WTC11 (cell line): ENCODE results near the gene RTEL1. TPM values are rescaled to one million over a fixed set of nuclear protein-coding genes. Genes with fewer than 3 reads are reported as not detected.
"Not testable (repeated sequence)": the region's sequence is repeated elsewhere in the genome, so short reads cannot be mapped to it uniquely, and the experiment has no call there.

Experiments used
- ATAC-seq: fragments of 200-7000 bp; cut with Tn5 transposase; 2 replicates; pipeline ENCODE4 v1.10.0; 2021; ENCODE audit warnings: mild to moderate bottlenecking, moderate library complexity
- CTCF ChIA-PET: fragments of 300-600 bp; sonication (Branson Sonifier 250); formaldehyde crosslinking; loops from one replicate; lab custom pipeline; 2021; ENCODE audit warnings: antibody characterized with exemption; lab: Charles Lee
- POLR2A ChIA-PET: fragments of 350-600 bp; sonication (Branson Sonifier 250); formaldehyde crosslinking; loops from one replicate; lab custom pipeline; 2021; ENCODE audit warnings: antibody characterized with exemption; lab: Charles Lee
- DNase-seq: peaks from one replicate; pipeline ENCODE4 v3.0.0; 2021; ENCODE audit warnings: low spot score
- H3K27ac Mint-ChIP-seq: 2 replicates; pipeline ENCODE4 v1.8.0; 2021; ENCODE audit warnings: mixed read lengths
- H3K27me3 Mint-ChIP-seq: 2 replicates; pipeline ENCODE4 v1.8.0; 2021; ENCODE audit warnings: low read depth, mild to moderate bottlenecking, moderate library complexity, mixed read lengths
- H3K36me3 Mint-ChIP-seq: 2 replicates; pipeline ENCODE4 v1.8.0; 2021; ENCODE audit warnings: mixed read lengths
- H3K4me1 Mint-ChIP-seq: 2 replicates; pipeline ENCODE4 v1.8.0; 2022; ENCODE audit warnings: mixed read lengths
- H3K4me3 Mint-ChIP-seq: 2 replicates; pipeline ENCODE4 v1.8.0; 2021; ENCODE audit warnings: mild to moderate bottlenecking, moderate library complexity, mixed read lengths
- H3K9me3 Mint-ChIP-seq: 2 replicates; pipeline ENCODE4 v1.8.0; 2021; ENCODE audit warnings: mixed read lengths
- ATF1 ChIP-seq: sonication (generic); formaldehyde crosslinking; IDR thresholded peaks from 2 replicates; pipeline ENCODE4 v1.8.1; 2023; ENCODE audit warnings: mild to moderate bottlenecking, moderate library complexity, missing genetic modification reagents
- ATF2 ChIP-seq: sonication (generic); formaldehyde crosslinking; IDR thresholded peaks from 2 replicates; pipeline ENCODE4 v1.8.1; 2022; ENCODE audit warnings: low read depth, missing genetic modification reagents, borderline replicate concordance
- ATF3 ChIP-seq: sonication (generic); formaldehyde crosslinking; conservative IDR thresholded peaks from 2 replicates; pipeline ENCODE4 v1.8.1; 2022; ENCODE audit warnings: mild to moderate bottlenecking, missing genetic modification reagents
- ATF6 ChIP-seq: sonication (generic); formaldehyde crosslinking; IDR thresholded peaks from 2 replicates; pipeline ENCODE4 v1.8.1; 2023; ENCODE audit warnings: mild to moderate bottlenecking, missing genetic modification reagents
- IRF1 ChIP-seq: sonication (generic); formaldehyde crosslinking; IDR thresholded peaks from 2 replicates; pipeline ENCODE4 v1.8.0; 2023; ENCODE audit warnings: missing genetic modification reagents
- MLX ChIP-seq: sonication (generic); formaldehyde crosslinking; IDR thresholded peaks from 2 replicates; pipeline ENCODE4 v1.8.1; 2023; ENCODE audit warnings: mild to moderate bottlenecking, missing genetic modification reagents, moderate library complexity
- NR1H2 ChIP-seq: sonication (generic); formaldehyde crosslinking; IDR thresholded peaks from 2 replicates; pipeline ENCODE4 v1.9.0; 2021; ENCODE audit warnings: mild to moderate bottlenecking, moderate library complexity, missing genetic modification reagents
- NR2C2 ChIP-seq: sonication (generic); formaldehyde crosslinking; IDR thresholded peaks from 2 replicates; pipeline ENCODE4 v1.8.0; 2022; ENCODE audit warnings: mild to moderate bottlenecking, missing genetic modification reagents
- RORB ChIP-seq: fragments of 250-450 bp; sonication (Bioruptor Pico); IDR thresholded peaks from 2 replicates; pipeline ENCODE4 v1.9.0; 2021; ENCODE audit warnings: mild to moderate bottlenecking
- TCF7 ChIP-seq: sonication (generic); formaldehyde crosslinking; IDR thresholded peaks from 2 replicates; pipeline ENCODE4 v1.8.0; 2022; ENCODE audit warnings: mild to moderate bottlenecking, low read depth, missing genetic modification reagents, moderate library complexity
- USF1 ChIP-seq: sonication (generic); formaldehyde crosslinking; IDR thresholded peaks from 2 replicates; pipeline ENCODE4 v1.8.0; 2022; ENCODE audit warnings: mild to moderate bottlenecking, missing genetic modification reagents
- ZNF317 ChIP-seq: sonication (generic); formaldehyde crosslinking; IDR thresholded peaks from 2 replicates; pipeline ENCODE4 v1.8.1; 2023; ENCODE audit warnings: low read depth, mild to moderate bottlenecking, moderate library complexity, missing genetic modification reagents, borderline replicate concordance
- ZNF416 ChIP-seq: fragments of 250-450 bp; sonication (Bioruptor Pico); IDR thresholded peaks from 2 replicates; pipeline ENCODE4 v1.9.0; 2021; ENCODE audit warnings: mild to moderate bottlenecking, inconsistent platforms
- ZNF423 ChIP-seq: fragments of 250-450 bp; sonication (Bioruptor Pico); IDR thresholded peaks from 2 replicates; pipeline ENCODE4 v2.1.2; 2022; ENCODE audit warnings: mild to moderate bottlenecking, moderate library complexity
- ZNF532 ChIP-seq: fragments of 250-450 bp; sonication (Bioruptor Pico); IDR thresholded peaks from 2 replicates; pipeline ENCODE4 v1.9.0; 2021; ENCODE audit warnings: mild to moderate bottlenecking, borderline replicate concordance
- ZSCAN18 ChIP-seq: fragments of 250-450 bp; sonication (Bioruptor Pico); IDR thresholded peaks from 2 replicates; pipeline ENCODE4 v2.1.2; 2022; ENCODE audit warnings: mild to moderate bottlenecking, moderate library complexity
- total RNA-seq: library from RNA; stranded (reverse); gene quantifications from 3 replicates; pipeline ENCODE4 v1.2.3, GENCODE V29; 2021

RTEL1 gene
- total RNA-seq, 1 experiment from 2014 or later = 44.9 TPM

GRCh38 chr20:63668351-63668750, 10.2 kb downstream of the RTEL1 start:
- ATAC-seq (no peak), DNase-seq (no peak)
- H3K27me3 Mint-ChIP-seq = no peaks in the 10 kb centered on the region
- CTCF ChIA-PET = no interaction called here
- TF ChIP-seq ATF2 (CRISPR knock-in tag) (no peak), NR1H2 (no peak), MLX (CRISPR knock-in tag) (no peak), RORB (CRISPR knock-in tag) (no peak), USF1 (no peak), TCF7 (CRISPR knock-in tag) (no peak), ATF6 (CRISPR knock-in tag) (no peak), ATF3 (CRISPR knock-in tag) (no peak), ATF1 (no peak)
- H3K27ac Mint-ChIP-seq = no peak overlapping the region
- POLR2A ChIA-PET = no interaction called here
- H3K4me3 Mint-ChIP-seq = no peak overlapping the region
- H3K9me3 Mint-ChIP-seq = no peaks in the 10 kb centered on the region
- H3K4me1 Mint-ChIP-seq = no peaks in the 10 kb centered on the region
- peaks cover 24% of the 10 kb centered on the region for H3K36me3 Mint-ChIP-seq

- H3K27me3 Mint-ChIP-seq, H3K27ac Mint-ChIP-seq, ATAC-seq, POLR2A ChIA-PET, H3K4me1 Mint-ChIP-seq, H3K9me3 Mint-ChIP-seq, H3K4me3 Mint-ChIP-seq, DNase-seq: not testable (repeated sequence)
- H3K36me3 Mint-ChIP-seq = peaks cover 26% of the 10 kb centered on the region
- CTCF ChIA-PET = interaction anchor here (1.4 kb wide), 1 partner anchor 67 kb away, joined by 3 read pairs; no protein-coding TSS in a partner anchor
Measured at GRCh38 chr20:63671695-63672094, 13.6 kb downstream of the RTEL1 start.

- no peaks in the 10 kb centered on the region for H3K9me3 Mint-ChIP-seq
- DNase-seq = no peak
- ChIA-PET CTCF (no interaction called here), POLR2A (no interaction called here)
- no peaks in the 10 kb centered on the region for H3K4me1 Mint-ChIP-seq
- no peak for ATAC-seq
- no peaks in the 10 kb centered on the region for H3K27me3 Mint-ChIP-seq
- H3K36me3 Mint-ChIP-seq = peaks cover 23% of the 10 kb centered on the region
- no peak overlapping the region for H3K27ac Mint-ChIP-seq
- no peak overlapping the region for H3K4me3 Mint-ChIP-seq
- no peak for TF ChIP-seq ZSCAN18 (CRISPR knock-in tag)
- TF ChIP-seq ZNF532 = no peak
- no peak for TF ChIP-seq IRF1 (CRISPR knock-in tag)
- TF ChIP-seq RORB (CRISPR knock-in tag) = no peak
- no peak for TF ChIP-seq ZNF317
- no peak for TF ChIP-seq NR2C2
- TF ChIP-seq ZNF423 (CRISPR knock-in tag) = no peak
- no peak for TF ChIP-seq ATF6 (CRISPR knock-in tag)
- no peak for TF ChIP-seq ZNF416 (CRISPR knock-in tag)
- no peak for TF ChIP-seq MLX (CRISPR knock-in tag)
Measured at GRCh38 chr20:63672666-63673065, 14.6 kb downstream of the RTEL1 start.
